ENCODE results near the gene SQOR.
"Not testable (repeated sequence)": the region's sequence is repeated elsewhere in the genome, so short reads cannot be mapped to it uniquely, and the experiment has no call there.

The SQOR gene

GRCh38 chr15:45644437-45644836 is 9.6 kb downstream of the SQOR start:
- TF ChIP-seq, protein P1, sequence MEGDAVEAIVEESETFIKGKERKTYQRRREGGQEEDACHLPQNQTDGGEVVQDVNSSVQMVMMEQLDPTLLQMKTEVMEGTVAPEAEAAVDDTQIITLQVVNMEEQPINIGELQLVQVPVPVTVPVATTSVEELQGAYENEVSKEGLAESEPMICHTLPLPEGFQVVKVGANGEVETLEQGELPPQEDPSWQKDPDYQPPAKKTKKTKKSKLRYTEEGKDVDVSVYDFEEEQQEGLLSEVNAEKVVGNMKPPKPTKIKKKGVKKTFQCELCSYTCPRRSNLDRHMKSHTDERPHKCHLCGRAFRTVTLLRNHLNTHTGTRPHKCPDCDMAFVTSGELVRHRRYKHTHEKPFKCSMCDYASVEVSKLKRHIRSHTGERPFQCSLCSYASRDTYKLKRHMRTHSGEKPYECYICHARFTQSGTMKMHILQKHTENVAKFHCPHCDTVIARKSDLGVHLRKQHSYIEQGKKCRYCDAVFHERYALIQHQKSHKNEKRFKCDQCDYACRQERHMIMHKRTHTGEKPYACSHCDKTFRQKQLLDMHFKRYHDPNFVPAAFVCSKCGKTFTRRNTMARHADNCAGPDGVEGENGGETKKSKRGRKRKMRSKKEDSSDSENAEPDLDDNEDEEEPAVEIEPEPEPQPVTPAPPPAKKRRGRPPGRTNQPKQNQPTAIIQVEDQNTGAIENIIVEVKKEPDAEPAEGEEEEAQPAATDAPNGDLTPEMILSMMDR (conservative IDR thresholded peaks at IDR 0.05), result no peak
- TF ChIP-seq ZFX (IDR thresholded peaks at IDR 0.05), result no peak
- H3K27ac ChIP-seq, result no peak overlapping the region

GRCh38 chr15:45645026-45645980 is 10.5 kb downstream of the SQOR start:
- no peak overlapping the region for H3K27ac ChIP-seq
- no peak for TF ChIP-seq ZFX (IDR thresholded peaks at IDR 0.05)
- TF ChIP-seq, protein P1 (conservative IDR thresholded peaks at IDR 0.05), result no peak

- TF ChIP-seq, protein P1 (conservative IDR thresholded peaks at IDR 0.05), result no peak
- no peak for TF ChIP-seq ZFX (IDR thresholded peaks at IDR 0.05)
- no peak overlapping the region for H3K27ac ChIP-seq
These were observed 11.4 kb downstream of the SQOR start for GRCh38 chr15:45646220-45646619.

GRCh38 chr15:45647828-45648227 is 13.0 kb downstream of the SQOR start:
- TF ChIP-seq, protein P1 (conservative IDR thresholded peaks at IDR 0.05), result no peak
- H3K27ac ChIP-seq, result no peak overlapping the region

DNA sequence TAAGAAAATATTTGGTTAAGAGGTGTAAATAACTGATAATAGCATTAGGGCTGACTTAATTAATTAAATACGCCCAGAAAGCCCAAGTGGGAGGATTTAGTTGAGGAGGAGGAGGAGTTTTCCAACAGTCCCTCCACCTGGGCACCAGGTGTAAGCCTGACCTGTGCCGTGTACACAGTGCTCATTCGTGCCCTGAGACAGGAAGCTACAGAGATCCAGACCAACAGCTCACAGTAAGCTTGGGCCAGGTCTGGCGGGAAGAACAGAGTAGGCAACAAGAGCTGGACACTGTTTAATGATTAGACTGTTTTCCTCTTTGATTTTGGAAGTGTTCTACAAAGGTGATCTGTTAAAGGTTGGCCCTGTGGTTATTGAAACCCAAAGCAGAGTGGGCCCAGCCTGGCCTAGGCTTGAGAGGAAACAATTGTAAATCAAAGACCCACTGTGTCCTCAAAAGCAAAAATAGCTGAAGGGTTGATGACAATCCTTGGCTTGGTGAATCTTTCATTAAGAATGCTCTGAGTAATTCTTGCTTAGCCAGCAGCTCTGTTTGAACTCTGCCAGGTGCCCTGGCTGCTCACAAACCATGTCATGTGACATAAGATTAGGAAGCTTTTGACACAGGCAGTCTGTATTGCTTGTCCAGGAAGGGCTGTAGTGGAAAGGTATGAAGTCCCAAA is 13.8 kb downstream of the SQOR start:
- TF ChIP-seq, protein P1 (conservative IDR thresholded peaks at IDR 0.05), result no peak
- TF ChIP-seq ZFX (IDR thresholded peaks at IDR 0.05), result no peak
- no peak overlapping the region for H3K27ac ChIP-seq

- not testable (repeated sequence) for H3K27ac ChIP-seq
These were observed 15.2 kb downstream of the SQOR start for GRCh38 chr15:45650007-45650406.

DNA sequence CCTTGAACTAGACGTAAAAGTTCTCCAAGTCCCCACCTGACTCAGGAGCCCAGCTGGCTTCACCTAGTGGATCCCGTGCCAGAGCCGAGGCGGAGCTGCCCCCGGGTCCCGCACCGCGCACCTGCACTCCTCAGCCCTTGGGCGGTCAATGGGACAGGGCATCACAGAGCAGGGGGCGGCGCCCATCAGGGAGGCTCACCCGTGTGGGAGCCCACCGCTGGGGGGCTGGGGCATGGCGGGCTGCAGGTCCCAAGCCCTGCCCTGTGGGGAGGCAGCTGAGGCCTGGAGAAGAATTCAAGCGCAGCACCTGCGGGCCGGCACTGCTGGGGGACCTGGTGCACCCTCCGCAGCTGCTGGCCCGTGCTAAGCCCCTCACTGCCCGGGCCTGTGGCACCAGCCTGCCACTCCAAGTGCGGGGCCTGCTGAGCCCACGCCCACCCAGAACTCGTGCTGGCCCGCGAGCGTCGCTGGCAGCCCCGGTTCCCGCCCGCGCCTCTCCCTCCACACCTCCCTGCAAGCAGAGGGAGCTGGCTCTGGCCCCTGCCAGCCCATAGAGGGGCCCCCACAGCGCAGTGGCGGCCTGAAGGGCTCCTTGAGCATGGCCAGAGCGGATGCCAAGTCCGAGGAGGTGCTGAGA is 16.2 kb downstream of the SQOR start:
- H3K27ac ChIP-seq, result no peak overlapping the region
- TF ChIP-seq, protein P1 (conservative IDR thresholded peaks at IDR 0.05), result no peak
- TF ChIP-seq ZFX (IDR thresholded peaks at IDR 0.05), result no peak
